HFF-Myc (cell line): ENCODE measurements around the gene CEP55.

Experiments
- DNase-seq: peaks from one replicate; pipeline ENCODE4 v3.0.0-alpha.2; 2011; ENCODE audit warnings: low read depth; ENCODE audit errors: extremely low read depth
- H3K4me3 ChIP-seq: replicated peaks from 2 replicates; pipeline ENCODE4 v1.5.1; 2011; ENCODE audit warnings: low read depth, mild to moderate bottlenecking, control low read depth, low read length
- TF ChIP-seq, protein P1 (sequence below): IDR thresholded peaks from 2 replicates; pipeline ENCODE4 v1.5.1; 2012; ENCODE audit warnings: mild to moderate bottlenecking, low read depth, low read length, control low read depth; ENCODE audit errors: missing control alignments

CEP55 gene

DNA sequence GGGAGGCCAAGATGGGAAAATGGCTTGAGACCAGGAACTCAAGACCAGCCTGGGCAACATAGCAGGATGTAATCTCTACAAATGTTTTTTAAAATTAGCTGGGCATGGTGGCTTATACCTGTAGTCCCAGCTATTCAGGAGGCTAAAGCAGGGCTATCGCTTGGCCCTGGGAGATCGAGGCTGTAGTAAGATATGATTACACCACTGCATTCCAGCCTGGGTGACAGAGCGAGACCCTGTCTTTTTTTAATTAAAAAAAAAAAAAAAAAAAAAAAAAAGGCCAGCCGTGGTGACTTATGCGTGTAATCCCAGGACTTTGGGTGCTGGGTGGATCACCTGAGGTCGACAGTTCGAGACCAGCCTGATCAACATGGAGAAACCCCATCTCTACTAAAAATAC lies 41.7 kb upstream of the CEP55 start:
- TF ChIP-seq, protein P1, sequence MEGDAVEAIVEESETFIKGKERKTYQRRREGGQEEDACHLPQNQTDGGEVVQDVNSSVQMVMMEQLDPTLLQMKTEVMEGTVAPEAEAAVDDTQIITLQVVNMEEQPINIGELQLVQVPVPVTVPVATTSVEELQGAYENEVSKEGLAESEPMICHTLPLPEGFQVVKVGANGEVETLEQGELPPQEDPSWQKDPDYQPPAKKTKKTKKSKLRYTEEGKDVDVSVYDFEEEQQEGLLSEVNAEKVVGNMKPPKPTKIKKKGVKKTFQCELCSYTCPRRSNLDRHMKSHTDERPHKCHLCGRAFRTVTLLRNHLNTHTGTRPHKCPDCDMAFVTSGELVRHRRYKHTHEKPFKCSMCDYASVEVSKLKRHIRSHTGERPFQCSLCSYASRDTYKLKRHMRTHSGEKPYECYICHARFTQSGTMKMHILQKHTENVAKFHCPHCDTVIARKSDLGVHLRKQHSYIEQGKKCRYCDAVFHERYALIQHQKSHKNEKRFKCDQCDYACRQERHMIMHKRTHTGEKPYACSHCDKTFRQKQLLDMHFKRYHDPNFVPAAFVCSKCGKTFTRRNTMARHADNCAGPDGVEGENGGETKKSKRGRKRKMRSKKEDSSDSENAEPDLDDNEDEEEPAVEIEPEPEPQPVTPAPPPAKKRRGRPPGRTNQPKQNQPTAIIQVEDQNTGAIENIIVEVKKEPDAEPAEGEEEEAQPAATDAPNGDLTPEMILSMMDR, result no peak
- DNase-seq, result no peak
- H3K4me3 ChIP-seq, result no peak overlapping the region

DNA sequence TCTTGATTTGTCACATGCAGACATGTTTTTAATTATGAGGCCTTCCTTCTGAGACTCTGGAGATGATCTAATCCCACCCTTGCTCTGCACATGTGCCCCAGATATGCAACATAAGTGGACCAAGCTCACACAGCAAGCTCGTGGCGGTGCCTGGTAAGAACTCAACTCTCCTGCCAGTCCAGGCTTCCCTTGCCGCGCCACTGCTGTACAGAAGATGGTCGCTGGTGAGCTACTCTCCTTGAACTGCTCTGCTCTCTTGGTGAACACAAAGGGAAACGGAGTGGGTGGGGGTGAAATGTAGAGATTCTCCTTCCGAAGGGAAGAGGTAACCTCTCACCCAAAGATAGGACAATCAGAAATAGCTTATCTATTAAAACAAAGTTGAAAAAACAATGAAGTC lies 39.9 kb upstream of the CEP55 start:
- TF ChIP-seq, protein P1, result no peak
- H3K4me3 ChIP-seq, result no peak overlapping the region
- DNase-seq, result no peak

DNA sequence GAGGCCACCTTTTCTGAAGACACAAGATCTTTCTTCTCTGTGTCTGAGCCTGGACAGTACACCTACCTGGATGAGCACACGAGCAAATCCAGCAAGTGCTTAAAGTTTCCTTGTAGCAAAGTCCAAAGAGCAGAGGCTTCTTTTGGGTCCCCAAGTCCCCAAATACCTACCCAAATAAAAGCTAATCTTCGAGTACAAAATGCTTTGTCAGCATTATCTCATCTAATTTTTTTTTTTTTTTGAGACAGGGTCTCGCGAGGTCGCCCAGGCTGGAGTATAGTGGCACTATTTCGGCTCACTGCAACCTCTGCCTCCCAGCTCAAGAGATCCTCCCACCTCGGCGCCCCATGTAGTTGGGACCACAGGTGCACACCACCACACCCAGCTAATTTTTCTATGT lies 38.9 kb upstream of the CEP55 start:
- TF ChIP-seq, protein P1, result no peak
- H3K4me3 ChIP-seq, result no peak overlapping the region
- DNase-seq, result no peak

DNA sequence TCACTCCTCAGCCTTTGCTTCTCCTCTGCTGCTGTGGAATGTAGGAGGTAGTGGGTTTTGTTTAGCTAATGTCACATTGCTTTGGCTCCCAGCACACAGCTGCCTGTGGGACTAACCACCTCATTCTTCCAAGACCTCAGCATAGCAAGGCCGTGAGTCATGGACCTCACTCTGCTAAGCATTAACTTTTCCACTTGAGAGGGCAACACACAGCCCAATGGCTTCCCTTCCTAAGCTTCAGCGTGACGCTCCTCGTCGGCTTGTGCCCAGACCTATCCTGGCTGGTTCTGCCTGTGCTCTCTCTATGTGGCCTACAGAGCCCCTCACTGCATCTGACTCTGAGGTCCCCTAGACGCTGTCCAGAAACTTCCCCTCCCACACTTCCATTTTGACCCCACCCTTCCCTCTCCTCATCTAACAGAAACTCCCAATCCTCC lies 37.6 kb upstream of the CEP55 start:
- peak; percentile 100 for DNase-seq
- TF ChIP-seq, protein P1, result no peak
- no peak overlapping the region for H3K4me3 ChIP-seq

DNA sequence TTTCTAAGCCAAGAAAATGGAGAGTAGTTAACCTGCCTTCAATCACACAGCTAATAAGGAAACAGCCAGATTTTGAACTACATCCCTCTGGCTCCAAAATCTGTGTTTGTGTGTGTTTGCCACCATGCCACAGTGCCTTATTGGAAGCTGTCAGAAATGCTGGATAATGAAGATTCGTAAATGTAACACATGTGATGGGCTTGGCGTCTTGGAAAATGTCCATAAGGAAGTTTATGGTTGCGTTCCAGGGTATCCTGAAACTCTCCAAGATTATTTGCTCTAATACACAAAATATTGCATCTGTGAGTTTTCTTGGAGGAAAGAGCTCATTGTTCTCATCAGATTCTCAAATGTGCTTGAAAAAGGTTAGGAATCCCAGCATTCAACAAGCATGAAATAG lies 36.9 kb upstream of the CEP55 start:
- H3K4me3 ChIP-seq, result no peak overlapping the region
- no peak for DNase-seq
- TF ChIP-seq, protein P1, result no peak

DNA sequence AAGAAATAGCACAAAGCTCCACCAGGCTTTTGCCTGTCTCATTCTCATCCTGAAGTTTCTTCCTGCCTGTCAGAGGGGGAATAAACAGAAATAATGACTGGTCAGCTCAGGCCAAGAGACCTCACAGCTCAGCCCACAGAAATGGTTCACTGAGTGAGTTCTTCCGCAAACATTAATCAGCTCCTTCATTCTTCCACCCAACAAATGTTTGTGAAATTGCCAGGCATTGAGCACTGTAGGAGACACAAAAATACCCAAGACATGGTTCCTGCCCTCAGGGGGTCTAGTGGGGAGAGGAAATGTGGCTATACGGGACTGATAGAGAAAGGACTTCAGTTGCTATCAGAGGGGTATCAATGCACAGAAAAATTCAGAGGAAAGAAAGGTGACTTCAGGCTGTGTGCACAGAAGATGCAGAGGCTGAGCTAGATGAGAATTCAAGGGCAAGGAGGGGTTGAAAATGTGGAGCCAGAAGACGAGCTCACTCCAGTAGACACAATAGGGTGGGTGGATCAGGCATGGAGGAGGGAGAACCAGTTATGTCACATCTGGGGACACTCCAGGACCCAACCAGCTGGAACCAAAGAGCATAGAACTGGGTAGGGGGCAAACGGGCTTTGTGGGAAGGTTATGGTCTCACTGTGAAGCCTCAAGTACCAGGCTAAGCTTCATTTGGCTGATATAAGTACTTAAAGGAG lies 35.2 kb upstream of the CEP55 start:
- DNase-seq, result no peak
- TF ChIP-seq, protein P1, result no peak

DNA sequence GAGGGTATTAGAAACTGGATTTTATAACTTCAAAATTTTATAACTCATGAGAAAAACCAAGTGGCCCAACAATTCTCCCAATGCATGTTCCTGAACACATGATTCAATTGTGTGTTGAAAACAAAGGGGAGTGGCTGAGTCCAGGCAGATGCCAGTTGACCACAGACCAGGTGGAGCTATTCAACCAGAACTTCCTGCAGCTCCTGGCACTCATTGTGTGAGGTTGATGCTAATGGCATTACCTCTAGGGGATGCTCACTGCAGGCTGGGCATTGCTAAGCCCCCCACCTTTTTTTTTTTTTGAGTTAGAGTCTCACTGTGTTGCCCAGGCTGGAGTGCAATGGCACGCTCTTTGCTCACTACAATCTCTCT lies 34.6 kb upstream of the CEP55 start:
- H3K4me3 ChIP-seq, result no peak overlapping the region
- TF ChIP-seq, protein P1, result no peak
- no peak for DNase-seq

More for the DNA sequence above, 35.2 kb upstream of the CEP55 start:
- H3K4me3 ChIP-seq, result no peak overlapping the region
